Bronchial epithelial cell (primary cell): ENCODE measurements around the gene COL26A1. TPM values are rescaled to one million over a fixed set of nuclear protein-coding genes. Genes with fewer than 3 reads are reported as not detected.
A peak's percentile ranks its signal among the peaks of the same experiment; 100 is the strongest.

Source experiments
- DNase-seq: peaks from one replicate; pipeline ENCODE4 v3.0.0-alpha.2; 2010; ENCODE audit warnings: low read depth
- FAIRE-seq: peaks from 2 replicates; lab custom pipeline; 2011; peaks lifted over from hg19 to GRCh38; lab: Jason Lieb, UNC
- H3K27me3 ChIP-seq: 2 replicates; pipeline ENCODE4 v1.5.1; 2011; ENCODE audit warnings: low read length; ENCODE audit not compliant: control insufficient read depth, insufficient read depth
- H3K36me3 ChIP-seq: 2 replicates; pipeline ENCODE4 v1.5.1; 2011; ENCODE audit warnings: low read length; ENCODE audit not compliant: control insufficient read depth, insufficient read depth
- H3K4me3 ChIP-seq: 2 replicates; pipeline ENCODE4 v1.5.1; 2011; ENCODE audit warnings: mild to moderate bottlenecking, low read depth, low read length, control low read depth
- total RNA-seq: library from RNA; depleted of rRNA; stranded (reverse); fragments of >200 nt; gene quantifications from 2 replicates; pipeline ENCODE4 v1.2.1, GENCODE V29; 2014
- TF ChIP-seq, protein P1 (sequence below): IDR thresholded peaks from 2 replicates; pipeline ENCODE4 v1.5.1; 2011; ENCODE audit warnings: mild to moderate bottlenecking, moderate library complexity, low read length, control low read depth, inconsistent platforms; ENCODE audit not compliant: insufficient read depth, severe bottlenecking

Gene COL26A1
- total RNA-seq, 1 donor from 2014 or later: not detected

DNA sequence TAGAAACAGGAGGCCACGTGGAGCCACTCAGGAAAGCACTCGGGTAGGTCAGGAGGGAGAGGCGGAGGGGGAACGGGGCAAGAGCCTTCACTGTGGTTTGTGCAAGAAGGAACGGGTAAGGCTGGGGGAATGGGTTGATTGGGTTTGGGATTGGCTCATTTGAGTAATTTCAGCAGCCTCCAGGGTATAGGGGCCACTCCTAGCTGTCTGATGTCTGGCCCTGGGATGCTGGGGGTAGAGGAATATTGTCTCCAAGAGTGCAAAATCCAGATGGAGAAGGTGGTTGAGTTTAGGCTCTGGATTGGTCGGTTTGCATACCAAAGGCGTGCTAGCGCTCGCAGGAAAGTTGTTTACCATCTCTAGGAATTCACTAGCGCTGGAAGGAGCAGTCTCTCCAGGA is 219.2 kb downstream of the COL26A1 start:
- FAIRE-seq (no peak), DNase-seq (peak; percentile 22)
- no peaks in the 10 kb centered on the region for H3K36me3 ChIP-seq
- H3K27me3 ChIP-seq: peaks cover 2% of the 10 kb centered on the region
- TF ChIP-seq, protein P1, sequence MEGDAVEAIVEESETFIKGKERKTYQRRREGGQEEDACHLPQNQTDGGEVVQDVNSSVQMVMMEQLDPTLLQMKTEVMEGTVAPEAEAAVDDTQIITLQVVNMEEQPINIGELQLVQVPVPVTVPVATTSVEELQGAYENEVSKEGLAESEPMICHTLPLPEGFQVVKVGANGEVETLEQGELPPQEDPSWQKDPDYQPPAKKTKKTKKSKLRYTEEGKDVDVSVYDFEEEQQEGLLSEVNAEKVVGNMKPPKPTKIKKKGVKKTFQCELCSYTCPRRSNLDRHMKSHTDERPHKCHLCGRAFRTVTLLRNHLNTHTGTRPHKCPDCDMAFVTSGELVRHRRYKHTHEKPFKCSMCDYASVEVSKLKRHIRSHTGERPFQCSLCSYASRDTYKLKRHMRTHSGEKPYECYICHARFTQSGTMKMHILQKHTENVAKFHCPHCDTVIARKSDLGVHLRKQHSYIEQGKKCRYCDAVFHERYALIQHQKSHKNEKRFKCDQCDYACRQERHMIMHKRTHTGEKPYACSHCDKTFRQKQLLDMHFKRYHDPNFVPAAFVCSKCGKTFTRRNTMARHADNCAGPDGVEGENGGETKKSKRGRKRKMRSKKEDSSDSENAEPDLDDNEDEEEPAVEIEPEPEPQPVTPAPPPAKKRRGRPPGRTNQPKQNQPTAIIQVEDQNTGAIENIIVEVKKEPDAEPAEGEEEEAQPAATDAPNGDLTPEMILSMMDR: no peak
- no peak overlapping the region for H3K4me3 ChIP-seq

DNA sequence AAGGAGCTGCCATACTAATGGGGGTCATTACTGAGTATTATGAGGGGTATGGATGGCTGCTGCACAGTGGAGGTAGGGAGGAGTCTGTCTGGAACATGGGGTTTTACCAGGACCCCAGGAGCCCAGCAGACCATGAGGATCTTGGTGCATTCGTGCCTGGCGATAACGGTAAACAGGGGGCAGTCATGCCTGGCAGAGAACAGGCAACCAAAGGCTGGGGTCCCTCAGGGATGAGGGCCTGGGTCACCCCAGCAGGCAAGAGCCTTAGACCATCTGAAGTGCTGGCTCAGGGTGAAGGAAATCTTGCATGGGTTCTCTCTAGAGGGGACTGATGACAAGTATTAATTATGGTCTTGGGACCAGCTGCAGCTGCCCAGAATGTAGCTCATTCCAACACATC is 220.3 kb downstream of the COL26A1 start:
- H3K4me3 ChIP-seq: no peak overlapping the region
- DNase-seq (no peak), FAIRE-seq (peak; percentile 7)
- peaks cover 2% of the 10 kb centered on the region for H3K27me3 ChIP-seq
- TF ChIP-seq, protein P1: no peak
- H3K36me3 ChIP-seq: no peaks in the 10 kb centered on the region

DNA sequence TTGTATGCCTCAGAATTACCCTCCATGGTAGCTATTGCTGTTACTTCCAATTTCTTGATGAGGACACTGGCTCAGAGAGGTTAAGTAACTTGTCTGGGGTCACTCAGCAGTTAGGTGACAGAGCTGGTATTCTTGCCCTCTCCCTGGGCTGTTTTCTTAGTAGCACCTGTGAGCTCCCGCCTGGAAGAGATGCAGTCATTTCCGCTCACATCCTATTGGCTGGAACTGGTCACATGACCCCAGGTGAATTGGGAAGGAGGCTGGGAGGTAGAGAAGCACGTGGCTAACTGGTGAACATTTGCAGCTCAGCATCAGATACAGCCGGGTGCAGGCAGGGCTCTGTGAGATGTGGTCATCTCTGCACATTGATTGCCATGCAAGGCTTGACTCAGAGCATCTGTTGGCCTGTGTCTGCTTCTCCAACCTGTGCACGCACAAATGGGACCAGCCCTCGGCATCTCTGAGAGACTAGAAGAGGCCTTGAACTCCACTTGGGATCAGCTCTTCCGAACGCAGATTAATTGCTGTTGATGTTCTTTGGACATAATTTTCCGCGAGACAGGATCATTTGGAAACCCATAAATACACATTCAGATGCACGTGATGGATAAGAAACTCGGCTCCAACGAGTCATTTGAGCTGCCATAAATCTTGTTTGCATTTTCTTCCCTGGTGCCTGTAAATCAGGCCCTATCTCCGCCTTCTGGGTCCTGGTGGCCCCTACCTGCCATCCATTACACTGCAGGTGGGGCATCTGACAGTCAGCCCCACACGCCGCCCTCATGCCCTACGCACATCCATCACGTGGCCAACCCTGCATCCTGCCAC is 223.6 kb downstream of the COL26A1 start:
- DNase-seq: no peak
- peak; percentile 92 for FAIRE-seq
- TF ChIP-seq, protein P1: no peak
- peaks cover 2% of the 10 kb centered on the region for H3K27me3 ChIP-seq
- H3K36me3 ChIP-seq: no peaks in the 10 kb centered on the region
- H3K4me3 ChIP-seq: no peak overlapping the region

DNA sequence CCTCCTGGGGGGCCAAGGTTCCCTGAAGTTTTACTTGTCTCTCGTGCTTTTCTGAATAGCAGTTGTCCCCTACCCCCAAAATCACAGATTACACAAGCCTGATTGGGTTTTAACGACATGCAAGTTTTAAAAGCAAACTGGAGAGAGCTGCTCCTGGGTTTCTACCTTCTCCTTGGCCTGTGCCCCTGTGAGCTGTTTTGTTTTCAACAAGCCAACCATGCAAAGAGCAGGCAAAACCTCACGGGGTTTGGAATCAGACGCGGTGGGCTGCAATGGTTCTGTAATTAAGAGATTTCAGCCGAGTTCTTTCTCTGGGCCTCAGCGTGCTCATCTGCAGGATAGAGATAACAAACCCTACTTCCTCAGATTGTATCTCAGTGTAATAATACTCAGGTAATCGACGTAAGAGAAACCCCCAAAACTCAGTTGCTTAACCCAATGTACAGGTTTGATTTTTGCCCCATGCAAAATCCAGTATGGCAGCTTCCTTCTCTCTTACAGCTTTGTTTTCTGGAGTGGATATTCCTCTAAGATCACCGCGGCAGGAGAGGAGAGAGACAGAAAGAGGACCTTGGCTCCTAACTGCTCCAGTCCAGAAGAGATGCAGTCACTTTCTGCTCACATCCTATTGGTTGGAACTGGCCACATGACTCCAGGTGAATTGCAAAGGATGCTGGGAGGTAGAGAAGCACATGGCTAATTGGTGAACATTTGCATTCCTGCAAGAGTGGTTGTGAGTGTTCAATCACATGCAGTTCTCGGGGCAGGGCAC is 224.4 kb downstream of the COL26A1 start:
- Histone ChIP-seq H3K4me3 (no peak overlapping the region), H3K27me3 (peaks cover 2% of the 10 kb centered on the region), H3K36me3 (no peaks in the 10 kb centered on the region)
- peak; percentile 18 for FAIRE-seq
- TF ChIP-seq, protein P1: no peak
- DNase-seq: no peak

DNA sequence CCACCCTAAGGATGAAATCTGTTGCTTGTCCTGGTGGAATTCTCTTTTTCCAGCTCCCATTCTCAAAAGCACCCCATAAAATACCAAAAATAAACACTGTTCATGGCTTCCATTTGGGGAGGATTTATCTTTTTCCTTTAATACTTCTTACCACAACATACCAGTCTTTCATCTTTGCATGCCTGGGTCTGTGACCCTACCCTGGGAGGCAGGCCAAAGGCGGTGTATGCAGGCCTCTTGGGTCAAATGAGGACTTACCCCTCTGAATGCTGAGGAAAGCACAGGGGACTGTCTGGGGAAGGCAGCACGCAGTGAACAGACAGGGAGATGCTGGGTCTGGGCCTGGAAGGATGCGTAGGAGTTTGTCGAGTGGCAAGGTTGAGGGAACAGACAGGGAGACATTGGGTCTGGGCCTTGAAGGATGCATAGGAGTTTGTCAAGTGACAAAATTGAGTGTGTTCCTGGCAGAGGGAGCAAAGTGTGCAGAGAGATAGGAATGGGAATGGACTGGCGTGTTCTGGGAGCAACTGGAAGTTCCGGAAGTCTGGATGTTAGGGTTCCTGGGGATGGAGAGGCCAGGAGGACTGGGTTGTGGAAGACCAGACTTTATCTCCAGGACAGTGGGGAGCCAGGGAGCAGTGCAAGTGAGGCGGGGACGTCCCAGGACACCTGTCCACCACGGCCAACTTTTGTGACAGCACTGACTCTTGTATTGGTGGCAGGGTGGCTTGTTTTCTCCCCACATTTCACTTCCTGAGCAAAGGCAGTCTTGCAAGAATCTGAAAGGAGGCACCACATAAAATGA is 225.7 kb downstream of the COL26A1 start:
- Histone ChIP-seq H3K27me3 (peaks cover 2% of the 10 kb centered on the region), H3K4me3 (no peak overlapping the region), H3K36me3 (no peaks in the 10 kb centered on the region)
- TF ChIP-seq, protein P1: no peak
- no peak for DNase-seq
- no peak for FAIRE-seq
